HG02642 (cell line): Measurements from ENCODE around the gene MACROD1.

Experiments
- ATAC-seq: cut with Tn5 transposase; IDR thresholded peaks from one replicate; pipeline ENCODE4 v1.9.1; 2021; ENCODE audit warnings: mild to moderate bottlenecking; ENCODE audit not compliant: unreplicated experiment, poor library complexity

MACROD1 gene

DNA sequence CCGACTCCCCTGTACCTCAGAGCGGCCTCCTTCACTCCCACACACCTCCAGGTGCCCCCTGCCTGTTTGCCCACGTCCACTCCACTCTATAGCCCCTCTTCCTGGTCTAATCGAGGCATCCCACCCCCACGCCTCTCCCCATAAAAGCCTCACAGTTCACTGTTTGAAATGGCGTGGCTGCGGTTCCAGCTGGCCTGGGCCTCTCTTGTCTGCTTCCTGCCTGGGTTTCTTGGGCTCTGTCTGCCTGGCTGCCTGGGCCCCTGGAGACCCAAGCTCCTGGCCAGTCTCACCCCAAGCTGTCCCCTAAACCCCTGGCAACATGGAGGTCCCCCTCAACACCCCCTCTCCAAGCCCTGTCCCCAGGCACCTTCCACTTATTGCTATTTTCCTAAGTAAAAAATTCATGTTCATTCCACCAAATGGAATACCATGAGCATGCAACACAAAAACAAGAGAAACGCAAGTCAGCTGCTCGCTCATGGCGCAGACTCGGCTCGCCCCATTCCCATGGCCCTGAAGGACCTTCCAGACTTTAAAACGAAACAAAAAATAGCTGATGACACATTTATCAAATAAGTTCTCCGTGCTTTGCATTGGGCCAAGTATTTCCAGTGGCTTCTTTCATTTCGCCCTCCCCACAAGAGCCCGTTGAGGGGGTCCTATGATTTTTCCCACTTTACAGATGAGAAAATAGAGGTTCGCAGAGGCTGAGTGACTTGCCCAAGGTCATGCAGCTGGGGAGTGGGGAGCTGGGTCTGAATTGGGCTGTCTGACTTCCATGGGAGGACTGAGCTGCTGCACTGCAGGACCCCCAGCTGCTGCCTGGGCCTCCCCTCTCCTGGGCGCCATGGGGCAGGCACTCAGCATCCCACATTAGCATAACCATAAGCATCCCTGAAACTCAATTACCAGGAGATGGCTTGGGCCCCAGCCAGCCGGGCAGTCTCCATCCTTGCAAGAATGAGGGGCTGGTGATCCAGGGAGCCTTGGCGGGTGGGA, 141.9 kb downstream of the MACROD1 start:
- ATAC-seq, result no peak

- ATAC-seq, result no peak
Measured at GRCh38 chr11:64022125-64022784, 143.7 kb downstream of the MACROD1 start.

- no peak for ATAC-seq
Measured at GRCh38 chr11:64021757-64022093, 144.2 kb downstream of the MACROD1 start.

DNA sequence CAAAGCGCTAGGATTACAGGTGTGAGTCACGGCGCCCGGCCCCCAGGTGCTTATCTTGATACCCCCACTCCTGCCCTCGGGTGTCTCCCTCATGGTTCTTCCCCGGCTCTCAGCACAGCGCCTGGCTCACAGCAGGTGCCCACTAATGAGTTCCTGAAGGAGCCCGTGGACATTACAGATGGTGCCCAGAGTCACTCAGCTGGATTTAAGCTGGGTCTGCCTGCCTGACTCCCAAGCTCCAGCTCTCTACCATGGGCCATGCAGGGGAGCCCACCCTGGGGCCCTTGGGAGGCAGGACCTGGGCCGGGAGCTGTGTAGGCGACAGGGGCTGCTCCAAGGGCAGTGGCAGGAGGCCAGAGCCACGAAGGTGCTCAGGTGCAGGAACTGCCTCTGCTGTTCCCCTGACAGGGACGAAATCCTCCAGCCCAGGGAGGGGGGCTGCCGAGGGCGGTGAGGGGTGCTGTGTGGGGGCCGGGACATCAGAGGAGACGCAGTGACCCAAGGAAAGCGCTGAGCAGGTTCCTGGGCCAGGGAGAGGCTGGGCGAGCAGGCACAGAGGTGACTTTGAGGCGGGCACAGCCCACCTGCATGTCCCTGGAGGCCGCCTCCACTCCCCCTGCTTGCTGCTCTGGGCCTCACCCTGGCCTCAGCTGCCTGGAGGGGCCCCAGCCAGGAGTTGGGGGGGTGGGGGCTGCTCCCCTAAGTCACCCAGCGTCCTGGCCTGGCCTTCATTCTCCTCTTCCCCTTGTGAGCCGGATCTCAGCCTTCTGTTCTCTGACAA, 144.7 kb downstream of the MACROD1 start:
- ATAC-seq, result no peak

DNA sequence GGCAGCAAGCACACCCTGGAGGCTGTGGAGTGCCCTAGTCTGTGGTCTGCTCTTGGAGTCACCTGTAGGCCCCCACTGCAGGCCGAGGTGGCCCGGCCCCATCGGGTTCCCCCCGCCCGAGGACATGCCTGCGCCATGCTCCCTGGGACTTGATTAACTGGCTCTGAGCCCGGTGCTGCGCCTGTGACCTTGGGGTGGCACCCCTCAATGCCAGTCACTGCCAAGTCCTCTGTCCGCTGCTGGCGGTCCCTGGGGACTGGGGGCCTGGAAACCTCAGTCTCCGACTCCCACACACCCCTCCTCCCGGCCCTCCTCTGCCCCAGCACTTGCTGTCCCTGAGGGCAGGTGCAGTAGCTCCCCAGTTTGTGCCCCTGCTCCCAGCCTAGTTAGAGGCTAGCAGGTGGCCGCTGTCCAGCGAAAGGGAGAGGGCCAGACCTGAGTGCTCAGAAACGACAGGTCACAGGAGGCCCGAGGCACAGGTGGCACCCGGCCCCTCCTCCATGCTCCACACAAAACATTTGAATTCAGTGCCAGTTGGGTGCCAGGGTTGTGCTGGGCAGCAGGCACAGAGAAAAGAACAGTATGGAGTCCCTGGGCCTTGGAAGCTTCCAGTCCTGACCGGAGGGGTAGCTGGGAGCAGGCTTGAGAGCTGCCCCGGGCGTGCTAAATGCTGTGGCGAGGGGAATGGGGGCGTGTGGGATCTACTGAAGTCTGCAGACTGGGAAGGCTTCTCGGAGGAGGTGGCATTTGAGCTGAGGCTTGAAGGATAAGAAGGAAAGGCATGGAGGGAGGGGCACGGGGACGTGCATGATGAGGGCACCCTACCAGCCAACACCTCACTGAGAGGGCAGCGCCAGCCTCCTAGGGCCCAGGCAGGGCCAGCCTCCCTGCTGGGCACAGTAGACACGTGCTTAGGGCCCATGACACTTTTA, 146.5 kb downstream of the MACROD1 start:
- ATAC-seq, result no peak

DNA sequence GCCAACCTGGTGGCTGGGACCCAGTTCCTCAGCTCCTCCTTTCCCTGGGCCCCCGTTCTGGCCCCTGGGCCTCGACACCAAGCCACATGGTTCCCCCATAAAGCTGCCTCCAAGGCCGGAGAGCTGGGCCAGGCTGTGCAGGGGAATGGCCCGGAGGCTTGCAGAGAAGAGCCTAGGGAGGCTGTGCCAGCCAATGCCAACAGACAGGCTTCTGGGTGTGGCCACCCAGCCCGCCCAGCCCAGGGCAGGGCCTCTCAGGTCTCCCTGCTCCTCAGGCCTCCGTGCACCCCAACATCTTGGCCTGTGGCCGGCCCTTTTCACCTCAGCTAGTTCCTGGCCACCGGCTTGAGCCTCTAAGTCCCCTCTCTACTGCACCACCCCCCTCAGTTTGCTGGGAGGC, 147.6 kb downstream of the MACROD1 start:
- ATAC-seq, result no peak

GRCh38 chr11:64017945-64018224, 148.0 kb downstream of the MACROD1 start:
- ATAC-seq, result no peak

- ATAC-seq, result no peak
Measured at GRCh38 chr11:64015935-64016845, 149.7 kb downstream of the MACROD1 start.

- ATAC-seq, result no peak
Measured at GRCh38 chr11:64015510-64015909, 150.4 kb downstream of the MACROD1 start.

DNA sequence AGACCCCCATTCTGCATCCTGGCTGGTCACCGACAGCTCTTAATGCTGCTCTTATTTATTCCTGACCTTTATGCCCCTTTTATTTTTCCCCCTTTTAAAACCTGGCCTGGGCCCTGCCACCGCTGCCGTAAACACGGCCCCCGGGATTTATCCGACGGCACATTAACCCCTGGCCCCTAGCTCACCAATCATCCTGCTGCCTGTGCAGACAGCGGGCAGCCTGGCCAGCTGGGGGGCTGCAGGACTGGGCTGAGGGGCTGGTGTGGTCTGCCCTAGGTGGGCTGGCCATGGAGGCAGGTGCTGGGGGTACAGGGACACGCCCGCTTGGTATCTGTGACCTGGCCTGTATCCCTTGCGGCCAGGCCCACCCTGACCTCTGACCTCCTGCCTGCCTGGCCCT, 151.6 kb downstream of the MACROD1 start:
- no peak for ATAC-seq

GRCh38 chr11:64013141-64013896, 152.6 kb downstream of the MACROD1 start:
- ATAC-seq, result no peak

DNA sequence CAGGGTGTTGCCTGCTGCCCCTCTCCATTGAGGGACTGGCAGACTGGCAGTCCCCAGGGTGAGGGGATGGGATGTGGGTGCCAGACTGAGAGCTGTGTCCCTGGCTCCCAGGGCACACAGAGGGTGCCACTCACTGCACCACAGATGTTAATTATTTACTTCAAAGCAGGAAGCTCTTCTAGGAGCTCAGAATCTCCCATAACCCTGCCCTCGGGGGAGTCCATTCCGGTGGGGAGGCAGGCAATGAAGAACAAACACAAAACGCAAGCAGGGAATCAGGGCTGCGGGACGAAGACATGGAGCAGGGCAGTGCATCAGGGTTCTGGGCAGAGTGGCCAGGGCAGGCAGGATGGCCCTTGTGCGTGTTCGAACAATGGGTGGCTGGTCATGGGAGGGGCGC, 154.5 kb downstream of the MACROD1 start:
- ATAC-seq, result no peak

GRCh38 chr11:64010783-64011182, 155.1 kb downstream of the MACROD1 start:
- ATAC-seq, result no peak

GRCh38 chr11:64009710-64010109, 156.2 kb downstream of the MACROD1 start:
- no peak for ATAC-seq

DNA sequence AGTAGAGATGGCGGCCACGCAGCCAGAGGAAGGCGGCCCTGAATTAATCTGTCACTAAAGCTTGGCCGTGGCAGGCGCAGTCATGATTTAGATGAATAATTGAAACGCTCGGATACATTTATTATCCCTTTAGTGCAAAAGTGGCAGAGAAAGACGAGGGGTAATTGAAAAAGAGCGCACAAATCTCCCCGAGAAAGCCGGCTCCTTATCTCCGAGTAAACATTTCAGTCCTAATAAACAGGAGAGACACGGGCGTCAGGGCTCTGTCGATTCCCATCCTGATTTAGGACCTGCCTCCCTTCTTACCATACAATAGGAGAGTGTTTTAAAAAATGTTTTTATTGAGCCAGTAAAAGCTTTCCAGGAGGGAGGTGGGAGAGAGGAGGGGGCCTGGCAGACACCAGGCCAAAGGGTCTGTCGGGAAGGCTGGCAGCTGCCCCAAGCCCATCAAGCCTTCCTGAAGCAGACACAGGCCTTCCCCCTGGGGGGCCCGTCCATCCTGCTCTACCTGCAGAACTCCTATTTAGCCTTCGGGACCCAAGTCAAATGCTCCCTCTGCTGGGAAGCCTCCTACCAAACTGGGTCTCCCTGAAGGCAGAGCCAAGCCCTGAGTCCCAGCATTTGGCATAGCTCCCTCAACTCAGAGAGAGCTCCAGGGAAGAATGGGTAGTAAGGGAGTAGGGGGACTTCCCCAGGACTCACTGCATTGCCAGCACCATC, 156.8 kb downstream of the MACROD1 start:
- ATAC-seq, result no peak

GRCh38 chr11:64008283-64008913, 157.5 kb downstream of the MACROD1 start:
- no peak for ATAC-seq

DNA sequence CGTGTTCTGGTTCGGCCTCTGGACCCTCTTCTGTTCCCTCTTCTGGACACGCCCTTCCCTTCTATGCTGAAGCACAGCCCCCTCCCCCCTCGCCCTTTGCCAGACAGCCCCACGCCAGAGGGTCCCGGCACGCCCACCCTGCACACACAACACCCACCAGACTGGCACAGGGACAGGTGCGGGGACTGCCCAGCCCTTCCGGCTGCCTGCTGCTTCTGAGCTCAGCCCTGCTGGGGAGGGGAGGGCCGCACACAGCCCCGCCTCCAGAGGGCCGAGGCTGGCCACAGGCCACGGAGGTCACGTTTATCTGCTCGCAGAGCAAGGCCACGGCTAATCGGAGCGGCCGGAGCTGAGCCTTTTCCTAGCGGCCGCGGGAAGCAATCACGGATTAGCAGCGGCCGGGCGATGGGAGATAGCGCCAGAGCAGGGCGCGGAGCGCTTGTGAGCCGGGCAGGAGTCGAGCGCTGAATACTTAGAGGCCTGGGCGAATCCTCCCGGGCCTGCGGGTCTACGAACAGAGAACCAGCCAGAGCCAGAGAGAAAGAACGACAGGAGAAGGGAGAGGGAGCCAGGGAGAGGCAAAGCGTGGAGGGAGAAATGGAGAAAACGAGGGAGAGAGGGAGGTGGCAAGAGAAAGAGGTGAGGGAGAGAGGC, 158.2 kb downstream of the MACROD1 start:
- ATAC-seq, result no peak
